GM18870 (cell line): ENCODE measurements around the gene PCAT6.
"Not testable (repeated sequence)": the region's sequence is repeated elsewhere in the genome, so short reads cannot be mapped to it uniquely, and the experiment has no call there.

Experiments
- ATAC-seq: cut with Tn5 transposase; IDR thresholded peaks from one replicate; pipeline ENCODE4 v1.9.1; 2021; ENCODE audit warnings: moderate library complexity; ENCODE audit not compliant: unreplicated experiment

Gene PCAT6

GRCh38 chr1:202810615-202811295 is at the start of gene PCAT6:
TSS of gene PCAT6 (plus strand) at chr1:202810954.
- peak; percentile 49 for ATAC-seq

DNA sequence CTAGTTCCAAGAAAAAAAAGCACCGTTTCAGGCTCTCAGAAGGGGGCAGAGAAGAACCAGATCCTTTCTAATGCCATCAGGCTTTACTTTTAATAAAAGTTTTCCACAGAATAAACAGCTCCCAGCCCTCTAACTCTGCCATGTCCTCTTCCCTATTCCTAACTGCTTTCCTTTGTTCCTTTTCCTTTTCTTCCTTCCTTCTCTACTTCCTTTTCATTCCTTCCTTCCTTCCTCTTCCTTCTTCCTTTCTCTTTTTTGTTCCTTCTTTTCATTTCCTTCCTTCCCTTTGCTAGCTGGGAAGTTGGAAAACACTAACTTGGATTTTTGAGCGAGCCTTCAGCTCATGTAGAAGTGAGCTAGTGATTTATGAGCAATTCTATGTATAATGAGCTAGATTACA is 48.7 kb upstream of the PCAT6 start:
- ATAC-seq = no peak

DNA sequence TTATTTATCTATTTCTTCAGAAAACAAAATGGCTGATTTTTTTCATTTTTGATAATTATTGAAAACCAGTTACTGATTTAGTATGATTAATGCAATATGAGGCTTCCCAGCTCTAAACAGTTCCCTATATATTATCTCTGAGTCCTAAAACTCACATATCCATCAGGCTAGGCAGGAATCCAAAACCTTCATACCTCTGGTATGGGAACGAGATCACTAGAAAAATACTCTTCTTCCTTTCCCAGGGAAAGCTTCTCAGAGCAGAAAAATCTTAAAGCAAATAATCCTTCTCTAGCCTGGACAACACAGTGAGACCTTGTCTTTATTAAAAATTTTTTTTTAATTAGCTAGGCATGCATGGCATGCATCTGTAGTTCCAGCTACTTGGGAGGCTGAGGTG is 45.0 kb upstream of the PCAT6 start:
- ATAC-seq = no peak

GRCh38 chr1:202770135-202770534 is 40.6 kb upstream of the PCAT6 start:
- no peak for ATAC-seq

DNA sequence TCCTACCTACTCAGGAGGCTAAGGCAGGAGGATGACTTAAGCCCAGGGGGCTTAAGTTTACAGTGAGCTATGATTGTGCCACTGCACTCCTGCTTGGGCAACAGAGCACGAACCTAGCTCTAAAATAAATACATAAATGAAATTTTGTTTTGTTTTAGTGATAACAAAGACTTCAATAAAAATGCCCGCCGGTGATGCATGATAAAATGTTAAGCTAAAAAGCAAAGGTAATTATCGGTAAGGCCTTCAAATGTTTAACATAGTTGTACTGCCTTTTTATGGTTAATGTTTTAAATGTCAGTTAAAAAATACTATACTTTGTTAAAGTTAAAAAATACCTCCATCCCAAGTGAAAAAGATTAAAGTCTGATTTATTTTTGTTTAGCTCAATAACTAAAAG is 29.6 kb upstream of the PCAT6 start:
- no peak for ATAC-seq

- ATAC-seq = no peak
Observed at GRCh38 chr1:202786804-202787203, 23.9 kb upstream of the PCAT6 start.

DNA sequence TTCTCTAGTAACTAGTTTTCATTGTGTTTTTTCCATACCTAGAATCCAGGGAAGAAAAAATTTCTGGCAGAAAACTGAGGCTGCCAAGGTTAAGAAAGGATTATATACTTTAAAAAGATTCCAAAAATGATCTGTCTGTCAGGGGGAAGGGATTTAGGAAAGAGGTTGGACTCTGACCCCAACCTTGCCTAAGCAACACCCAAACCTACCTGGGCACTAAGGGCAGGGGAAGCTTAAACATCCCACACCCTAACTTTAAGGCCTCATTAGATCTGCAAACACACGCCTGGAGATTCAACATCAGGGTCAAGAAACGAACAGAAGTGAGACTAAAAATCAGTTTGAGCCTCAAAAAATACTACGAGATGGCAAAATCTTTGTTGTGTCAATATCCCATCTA is 22.0 kb upstream of the PCAT6 start:
- no peak for ATAC-seq

DNA sequence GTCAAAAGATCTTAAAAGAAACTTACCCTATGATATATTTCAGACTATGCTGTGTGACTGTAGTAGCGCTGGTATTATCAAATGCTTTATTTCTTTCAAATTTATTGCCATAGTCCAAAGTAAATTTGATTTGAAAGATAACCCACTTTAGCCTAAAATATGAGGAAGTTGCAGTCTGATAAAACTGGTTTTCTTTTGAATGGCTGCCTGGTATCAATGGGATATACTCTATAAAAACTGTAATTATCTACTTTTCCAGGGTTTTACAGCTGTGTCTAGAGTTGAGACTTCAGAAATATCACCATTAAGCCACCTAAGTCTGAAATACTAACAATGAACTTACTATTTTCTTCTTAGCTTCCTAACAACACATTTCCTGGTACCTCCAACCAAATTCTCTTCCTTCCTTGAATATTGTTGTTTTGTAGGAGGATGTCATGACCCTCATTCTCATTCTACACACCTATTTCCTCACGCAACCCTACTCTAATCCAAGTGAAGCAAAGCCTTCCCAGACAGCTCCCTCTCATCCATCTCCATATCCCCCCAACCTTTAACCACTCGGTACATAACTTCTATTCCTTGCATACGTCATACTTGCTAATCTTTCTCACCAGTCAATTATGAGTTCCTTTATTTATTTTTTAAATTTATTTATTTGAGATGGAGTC is 19.5 kb upstream of the PCAT6 start:
- no peak for ATAC-seq

DNA sequence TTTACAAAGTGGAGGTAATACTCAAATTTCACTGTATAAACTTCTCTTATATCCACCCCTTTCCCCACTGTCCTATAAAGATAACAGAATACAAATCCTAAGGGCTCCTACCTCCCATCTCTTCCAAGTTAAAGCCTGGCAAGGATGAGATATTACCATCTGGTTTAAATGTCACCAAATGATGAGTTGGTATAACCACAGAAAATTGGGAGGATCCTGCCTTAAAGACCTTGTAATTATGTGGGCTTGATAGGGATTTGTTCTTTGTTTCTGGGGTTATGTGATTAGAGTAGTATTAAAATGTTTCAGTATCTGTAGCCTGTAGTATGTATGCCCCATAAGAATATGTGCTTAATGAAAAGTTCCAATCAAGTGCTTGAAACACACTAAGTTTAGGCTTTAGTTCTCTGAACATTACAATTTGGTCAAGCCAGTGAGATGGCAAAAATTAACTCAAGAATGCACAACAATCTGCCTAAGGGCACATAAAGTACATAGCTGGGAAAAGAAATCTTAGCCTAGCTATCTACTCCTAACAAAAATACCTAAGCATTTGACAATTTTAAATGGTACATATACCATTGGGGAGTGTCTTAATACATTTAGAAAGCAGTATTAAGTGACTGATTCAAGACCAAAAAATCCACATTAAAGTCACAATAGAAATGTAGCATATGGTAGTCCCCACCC is 16.6 kb upstream of the PCAT6 start:
- no peak for ATAC-seq

DNA sequence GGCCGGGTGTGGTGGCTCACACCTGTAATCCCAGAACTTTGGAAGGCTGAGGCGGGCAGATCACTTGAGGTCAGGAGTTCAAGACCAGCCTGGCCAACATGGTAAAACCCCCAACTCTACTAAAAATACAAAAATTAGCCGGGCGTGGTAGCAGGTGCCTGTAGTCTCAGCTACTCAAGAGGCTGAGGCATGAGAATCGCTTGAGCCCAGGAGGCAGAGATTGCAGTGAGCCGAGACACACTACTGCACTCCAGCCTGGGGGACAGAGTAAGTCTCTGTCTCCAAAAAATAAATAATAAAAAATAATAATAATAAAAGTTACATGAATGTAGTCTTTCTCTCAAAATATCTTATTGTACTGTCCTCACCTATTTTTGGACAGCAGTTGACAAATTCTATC is 15.8 kb upstream of the PCAT6 start:
- ATAC-seq = not testable (repeated sequence)

DNA sequence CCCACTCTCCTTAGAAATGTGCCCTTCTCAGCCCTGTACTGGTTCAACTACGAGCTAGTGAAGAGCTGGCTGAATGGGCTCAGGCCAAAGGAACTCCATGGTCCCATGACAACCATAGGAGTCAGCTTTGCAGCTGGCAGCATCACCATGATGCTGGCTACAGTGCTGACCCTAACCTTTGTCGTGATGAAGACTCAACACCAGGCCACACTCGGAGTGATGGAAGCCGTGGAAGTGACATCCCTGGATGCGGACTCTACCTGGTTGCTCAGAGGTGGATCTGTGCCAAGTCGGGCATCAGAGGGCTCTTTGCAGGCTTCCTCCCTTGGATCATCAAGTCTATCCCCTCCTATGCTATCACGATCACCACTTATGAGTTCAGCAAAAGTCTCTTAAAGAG is 14.1 kb upstream of the PCAT6 start:
- ATAC-seq = no peak

DNA sequence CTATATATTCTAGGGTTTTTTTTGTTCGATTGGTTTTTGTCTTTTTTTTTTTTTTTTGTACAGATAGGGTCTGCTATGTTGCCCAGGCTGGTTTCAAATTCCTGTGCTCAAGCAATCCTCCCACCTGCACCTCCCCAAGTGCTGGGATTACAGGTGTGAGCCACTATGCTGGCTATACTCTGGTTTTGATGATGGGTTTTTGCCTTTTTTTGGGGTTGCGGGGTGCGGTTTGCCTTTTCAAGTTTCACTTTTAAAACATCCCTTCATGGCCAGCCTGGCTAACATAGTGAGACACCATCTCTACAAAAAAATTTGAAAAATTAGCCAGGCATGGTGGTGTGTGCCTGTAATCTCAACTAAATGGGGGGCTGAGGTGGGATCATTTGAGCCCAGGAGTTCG is 12.5 kb upstream of the PCAT6 start:
- ATAC-seq = no peak

DNA sequence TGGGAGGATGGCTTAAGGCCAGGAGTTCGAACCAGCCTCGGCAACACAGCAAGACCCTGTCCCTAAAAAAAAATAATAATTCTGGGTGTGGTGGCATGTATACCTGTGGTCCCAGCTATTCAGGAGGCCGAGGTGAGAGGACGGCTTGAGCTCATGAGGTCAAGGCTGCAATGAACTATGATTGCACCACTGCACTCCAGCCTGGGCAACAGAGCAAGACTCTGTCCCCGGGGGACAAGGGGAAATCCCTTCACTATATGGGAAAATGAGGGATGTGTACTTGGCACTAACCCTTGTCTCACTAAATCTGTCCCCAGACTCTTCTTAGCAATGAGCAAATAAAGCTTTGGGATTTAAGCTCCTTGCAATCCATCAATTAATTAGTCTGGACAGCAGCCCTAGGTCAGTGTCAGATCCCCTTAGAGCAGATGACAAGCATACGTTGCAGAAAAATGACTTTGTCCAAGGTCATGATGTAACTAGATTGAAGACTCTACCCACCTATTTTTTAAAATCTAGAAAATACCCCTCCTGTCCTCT is 11.9 kb upstream of the PCAT6 start:
- no peak for ATAC-seq

DNA sequence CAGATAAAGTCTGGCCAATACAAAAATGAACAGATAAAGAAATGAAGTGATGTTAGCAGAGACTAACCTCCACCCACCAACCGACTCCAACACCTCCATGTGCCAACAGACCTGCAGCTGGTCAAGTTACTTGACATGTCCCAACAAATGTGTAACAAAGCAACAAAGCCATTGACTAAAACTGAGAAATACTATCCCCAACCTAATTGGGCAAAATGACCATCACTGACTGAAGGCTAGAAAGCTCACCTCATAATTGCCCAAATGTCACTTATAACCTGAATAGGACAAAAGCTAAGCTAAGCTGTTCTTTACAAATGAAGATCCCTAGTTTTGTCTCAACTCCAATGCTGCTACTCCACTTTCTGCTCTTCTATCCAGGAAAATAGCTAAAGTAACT is 10.0 kb upstream of the PCAT6 start:
- ATAC-seq = no peak

GRCh38 chr1:202801175-202801574 is 9.6 kb upstream of the PCAT6 start:
- ATAC-seq = no peak

- no peak for ATAC-seq
Observed at GRCh38 chr1:202802034-202802433, 8.7 kb upstream of the PCAT6 start.

GRCh38 chr1:202802998-202803932 is 7.5 kb upstream of the PCAT6 start:
- ATAC-seq = no peak

- no peak for ATAC-seq
Observed at GRCh38 chr1:202804126-202804525, 6.6 kb upstream of the PCAT6 start.

DNA sequence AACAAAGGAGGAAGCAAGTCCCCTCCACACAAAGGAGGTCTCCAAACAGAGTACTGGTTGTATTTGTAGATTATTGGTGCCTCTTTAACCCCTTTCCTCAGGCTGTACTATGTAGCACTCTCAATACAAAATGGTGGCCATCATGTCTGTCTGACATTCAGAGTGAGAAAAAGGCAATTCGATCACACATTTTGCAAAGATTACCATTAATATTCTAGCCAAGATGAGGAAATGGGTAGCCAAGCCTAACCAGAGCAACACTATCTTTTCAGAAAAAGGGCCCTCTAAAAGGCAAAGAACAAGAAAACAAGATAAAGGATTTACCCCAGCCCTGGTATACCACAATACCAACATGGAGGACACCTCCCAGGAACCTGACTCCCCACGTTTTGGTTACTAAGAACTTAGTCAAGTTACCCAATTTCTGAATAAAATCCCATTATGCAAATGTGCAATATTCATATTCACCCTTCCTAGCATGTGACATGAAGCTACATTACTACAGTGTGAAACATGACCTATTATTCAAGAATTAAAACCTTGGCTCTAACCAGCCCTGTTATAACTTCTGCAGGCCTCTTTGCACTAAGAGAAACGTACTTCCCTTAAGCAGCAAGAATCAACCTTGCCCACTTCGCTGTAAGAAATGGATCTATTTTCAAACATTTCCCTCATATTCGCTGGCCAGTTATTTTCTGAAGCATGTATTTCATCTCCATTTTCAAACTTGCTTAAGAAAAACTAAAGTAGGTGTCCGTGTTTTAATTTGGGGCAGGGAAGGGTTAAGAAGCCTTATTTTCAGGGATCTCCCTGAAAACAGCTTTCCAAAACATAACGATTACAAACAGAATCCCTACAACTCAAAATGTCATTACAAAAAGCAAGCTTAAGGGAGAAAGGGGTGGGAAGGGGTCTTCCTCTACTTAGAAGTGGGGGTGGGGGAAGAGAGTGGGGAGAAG is 4.6 kb upstream of the PCAT6 start:
- ATAC-seq = no peak
